Esophagus squamous epithelium (tissue), 5 donors: ENCODE measurements around the gene CERS1. TPM values are rescaled to one million over a fixed set of nuclear protein-coding genes. Genes with fewer than 3 reads are reported as not detected.

ENCODE experiments used
- DNase-seq: peaks from one replicate; lab custom pipeline; 2025; lab: John Stamatoyannopoulos, UW
- H3K27ac ChIP-seq, 4 donors: fragments of 200-600 bp; sonication (generic); one replicate each; pipeline ENCODE4 v1.5.1; 2016 to 2019; ENCODE audit warnings: mild to moderate bottlenecking in 1 of 4
- H3K27me3 ChIP-seq, 4 donors: fragments of 200-600 bp; sonication (generic); 1 replicate in 3 of 4; 2 replicates in 1 of 4; pipeline versions ENCODE4 v1.5.1 to v1.6.0; 2017 to 2021; ENCODE audit warnings: antibody characterized with exemption in 1 of 4
- H3K36me3 ChIP-seq, 3 donors: fragments of 200-600 bp; sonication (generic); one replicate each; pipeline ENCODE4 v1.5.1; 2016 to 2019
- H3K4me1 ChIP-seq, 3 donors: fragments of 200-600 bp; sonication (generic); one replicate each; pipeline ENCODE4 v1.5.1; 2017 to 2019
- H3K4me3 ChIP-seq, 4 donors: fragments of 200-600 bp; sonication (generic); 1 replicate in 3 of 4; 2 replicates in 1 of 4; pipeline ENCODE4 v1.5.1; 2016 to 2019; ENCODE audit warnings: mild to moderate bottlenecking in 2 of 4, moderate library complexity in 1 of 4
- H3K9me3 ChIP-seq, 3 donors: fragments of 200-600 bp; sonication (generic); one replicate each; pipeline ENCODE4 v1.5.1; 2016 to 2019
- POLR2A ChIP-seq, 4 donors: fragments of 450-650 bp; IDR thresholded peaks; one replicate each; pipeline ENCODE4 v1.6.1; 2017; ENCODE audit warnings: antibody characterized with exemption in 4 of 4, mild to moderate bottlenecking in 4 of 4, moderate library complexity in 3 of 4
- WGBS, 2 donors: methylation state at CpG; one replicate each; pipeline ENCODE4 v1.1.5; 2018; 5-methylcytosine and 5-hydroxymethylcytosine counted together
- intact Hi-C: fragments of 100-400 bp; cut with DNase I; formaldehyde crosslinking; loops from one replicate; pipeline ENCODE4 v1.15.0; 2022
- total RNA-seq, 4 donors: library from RNA; depleted of rRNA; stranded (reverse); fragments of >200 nt; gene quantifications; one replicate each; pipeline ENCODE4 v1.1.0, GENCODE V29; 2016
- TF ChIP-seq, protein P1 (sequence below), 6 experiments: fragments of 450-650 bp in 4 of 6; fragments of 200-600 bp in 2 of 6; sonication (generic) in 2 of 6; IDR thresholded peaks; one replicate each; pipeline ENCODE4 v1.5.1; 2016 to 2019; ENCODE audit warnings: antibody characterized with exemption in 6 of 6, mild to moderate bottlenecking in 4 of 6, moderate library complexity in 4 of 6
- donor health status: DM: yes; HTN: yes; CAD: no.

Gene CERS1
- total RNA-seq, 4 donors from 2014 or later = 0.76 TPM; not detected in 3

DNA sequence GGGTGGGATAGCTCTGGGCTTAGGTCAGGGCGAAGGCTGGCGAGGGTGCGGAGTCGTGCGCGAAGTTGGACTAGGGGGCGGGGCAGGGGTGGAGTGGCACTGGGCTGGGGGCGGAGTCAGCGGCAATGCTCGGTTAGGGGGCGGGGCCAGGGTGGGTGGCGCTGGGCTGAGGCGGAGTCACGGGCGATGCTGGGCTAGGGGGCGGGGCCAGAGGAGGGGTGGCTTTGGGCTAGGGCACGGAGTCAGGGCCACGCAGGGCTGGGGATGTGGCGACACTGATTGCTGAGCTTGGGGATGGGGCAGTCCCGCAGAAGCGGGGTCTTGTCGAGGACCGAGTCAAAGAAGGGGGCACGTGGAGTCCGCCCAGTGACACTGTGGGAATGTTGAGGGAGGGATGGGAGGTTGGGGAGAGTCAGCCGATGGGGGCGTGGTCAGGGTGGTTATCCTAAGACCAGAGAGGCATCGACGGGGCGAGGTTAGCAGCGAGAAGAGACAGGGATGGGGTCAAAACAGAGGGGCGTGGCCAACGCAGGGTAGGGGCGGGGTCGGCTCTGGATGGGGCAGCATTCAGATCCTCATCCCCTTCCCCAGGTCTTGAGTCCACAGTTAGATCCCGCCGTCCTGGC, 36.4 kb upstream of the CERS1 start:
- Histone ChIP-seq H3K27me3 (no peaks in the 10 kb centered on the region), H3K27ac (peak overlapping the region in 1 of 4 donors; percentile 14), H3K9me3 (no peaks in the 10 kb centered on the region), H3K4me1 (peaks cover 0 to 12% (median 0%) of the 10 kb centered on the region in 3 donors), H3K4me3 (peak overlapping the region in 2 of 4 donors; percentile 9 to 28), H3K36me3 (peaks cover 11 to 74% (median 11%) of the 10 kb centered on the region in 3 donors)
- intact Hi-C loops = no loop called here
- no peak for DNase-seq
- TF ChIP-seq, protein P1, sequence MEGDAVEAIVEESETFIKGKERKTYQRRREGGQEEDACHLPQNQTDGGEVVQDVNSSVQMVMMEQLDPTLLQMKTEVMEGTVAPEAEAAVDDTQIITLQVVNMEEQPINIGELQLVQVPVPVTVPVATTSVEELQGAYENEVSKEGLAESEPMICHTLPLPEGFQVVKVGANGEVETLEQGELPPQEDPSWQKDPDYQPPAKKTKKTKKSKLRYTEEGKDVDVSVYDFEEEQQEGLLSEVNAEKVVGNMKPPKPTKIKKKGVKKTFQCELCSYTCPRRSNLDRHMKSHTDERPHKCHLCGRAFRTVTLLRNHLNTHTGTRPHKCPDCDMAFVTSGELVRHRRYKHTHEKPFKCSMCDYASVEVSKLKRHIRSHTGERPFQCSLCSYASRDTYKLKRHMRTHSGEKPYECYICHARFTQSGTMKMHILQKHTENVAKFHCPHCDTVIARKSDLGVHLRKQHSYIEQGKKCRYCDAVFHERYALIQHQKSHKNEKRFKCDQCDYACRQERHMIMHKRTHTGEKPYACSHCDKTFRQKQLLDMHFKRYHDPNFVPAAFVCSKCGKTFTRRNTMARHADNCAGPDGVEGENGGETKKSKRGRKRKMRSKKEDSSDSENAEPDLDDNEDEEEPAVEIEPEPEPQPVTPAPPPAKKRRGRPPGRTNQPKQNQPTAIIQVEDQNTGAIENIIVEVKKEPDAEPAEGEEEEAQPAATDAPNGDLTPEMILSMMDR (IDR thresholded peaks at IDR 0.05) = no peak
- TF ChIP-seq POLR2A (IDR thresholded peaks at IDR 0.05) = no peak
- WGBS, 2 donors = 45 to 57% methylated on average over 14 to 26 of the region's 37 CpGs

DNA sequence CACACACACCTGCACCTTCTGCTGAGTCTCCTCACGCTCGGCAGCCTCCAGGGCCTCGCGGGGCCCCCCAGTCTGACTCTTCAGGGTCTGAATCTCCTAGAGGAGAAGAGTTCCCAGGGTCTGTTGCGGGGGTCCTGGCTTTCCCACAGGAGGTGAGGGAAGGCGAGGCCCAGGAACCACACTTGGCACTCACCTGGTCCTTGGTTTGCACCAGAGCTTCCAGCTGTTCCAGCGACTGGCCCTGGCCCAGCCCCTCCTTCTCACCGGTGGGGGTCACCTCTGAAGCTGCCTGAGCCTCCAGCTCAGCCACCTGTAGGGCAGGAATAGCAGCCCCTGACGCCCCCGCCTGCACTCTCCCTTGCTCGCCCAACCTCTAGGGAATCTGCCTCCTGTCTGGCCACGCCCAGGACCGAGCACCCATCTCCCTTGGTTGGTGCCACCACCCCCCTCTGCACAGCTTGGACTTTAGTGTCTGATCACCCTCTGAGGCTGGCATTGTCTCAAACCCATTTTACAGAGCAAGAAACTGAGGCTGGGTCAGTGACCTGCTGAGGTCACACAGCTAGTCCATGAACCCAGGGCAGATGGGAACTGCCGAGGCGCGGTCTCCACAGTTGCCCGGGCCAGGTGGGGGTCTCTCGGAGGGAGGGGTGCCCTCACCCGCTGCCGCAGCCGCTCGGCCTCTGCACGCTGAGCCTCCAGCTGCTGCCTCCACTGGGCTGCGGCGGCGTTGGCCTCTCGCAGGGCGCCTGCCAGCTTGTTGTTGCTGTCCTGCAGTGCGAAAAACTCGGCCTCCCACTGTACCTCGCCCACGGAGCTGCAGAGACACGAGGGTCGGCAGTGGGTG, 35.6 kb upstream of the CERS1 start:
- Histone ChIP-seq H3K9me3 (no peaks in the 10 kb centered on the region), H3K4me3 (peak overlapping the region in 2 of 4 donors; percentile 9 to 28), H3K27ac (peak overlapping the region in 1 of 4 donors; percentile 14), H3K4me1 (peaks cover 0 to 12% (median 0%) of the 10 kb centered on the region in 3 donors), H3K36me3 (peaks cover 11 to 76% (median 13%) of the 10 kb centered on the region in 3 donors), H3K27me3 (no peaks in the 10 kb centered on the region)
- no peak for TF ChIP-seq POLR2A (IDR thresholded peaks at IDR 0.05)
- TF ChIP-seq, protein P1 (IDR thresholded peaks at IDR 0.05) = no peak
- WGBS, 2 donors = 85 to 93% methylated on average over 6 to 15 of the region's 34 CpGs
- no peak for DNase-seq
- intact Hi-C loops = no loop called here

DNA sequence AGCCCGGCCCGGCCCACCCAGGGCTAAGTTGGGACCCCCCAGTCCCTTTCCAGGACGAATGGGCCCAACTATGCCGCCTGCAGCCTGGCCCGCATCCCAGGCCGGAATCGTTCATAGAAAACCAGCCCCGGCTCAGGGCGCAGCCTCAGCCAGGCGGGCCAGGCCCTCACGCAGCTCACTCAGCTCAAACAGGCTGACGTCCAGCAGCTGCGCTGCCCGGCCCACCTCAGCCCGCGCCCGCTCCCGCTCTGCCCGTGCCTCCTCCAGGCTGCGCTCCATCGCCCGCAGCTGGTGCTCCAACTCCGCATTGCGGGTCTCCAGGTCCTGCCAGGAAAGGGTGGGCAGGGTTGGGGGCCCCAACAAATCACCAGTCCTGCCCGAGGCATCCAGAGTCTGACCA, 33.4 kb upstream of the CERS1 start:
- Histone ChIP-seq H3K9me3 (no peaks in the 10 kb centered on the region), H3K27me3 (no peaks in the 10 kb centered on the region), H3K4me1 (peaks cover 0 to 12% (median 0%) of the 10 kb centered on the region in 3 donors), H3K27ac (no peak overlapping the region), H3K36me3 (peaks cover 29 to 87% (median 31%) of the 10 kb centered on the region in 3 donors), H3K4me3 (no peak overlapping the region)
- WGBS, 2 donors = 83 to 89% methylated on average over 4 to 21 of the region's 25 CpGs
- intact Hi-C loops = no loop called here
- no peak for TF ChIP-seq POLR2A (IDR thresholded peaks at IDR 0.05)
- TF ChIP-seq, protein P1 (IDR thresholded peaks at IDR 0.05) = no peak
- no peak for DNase-seq

DNA sequence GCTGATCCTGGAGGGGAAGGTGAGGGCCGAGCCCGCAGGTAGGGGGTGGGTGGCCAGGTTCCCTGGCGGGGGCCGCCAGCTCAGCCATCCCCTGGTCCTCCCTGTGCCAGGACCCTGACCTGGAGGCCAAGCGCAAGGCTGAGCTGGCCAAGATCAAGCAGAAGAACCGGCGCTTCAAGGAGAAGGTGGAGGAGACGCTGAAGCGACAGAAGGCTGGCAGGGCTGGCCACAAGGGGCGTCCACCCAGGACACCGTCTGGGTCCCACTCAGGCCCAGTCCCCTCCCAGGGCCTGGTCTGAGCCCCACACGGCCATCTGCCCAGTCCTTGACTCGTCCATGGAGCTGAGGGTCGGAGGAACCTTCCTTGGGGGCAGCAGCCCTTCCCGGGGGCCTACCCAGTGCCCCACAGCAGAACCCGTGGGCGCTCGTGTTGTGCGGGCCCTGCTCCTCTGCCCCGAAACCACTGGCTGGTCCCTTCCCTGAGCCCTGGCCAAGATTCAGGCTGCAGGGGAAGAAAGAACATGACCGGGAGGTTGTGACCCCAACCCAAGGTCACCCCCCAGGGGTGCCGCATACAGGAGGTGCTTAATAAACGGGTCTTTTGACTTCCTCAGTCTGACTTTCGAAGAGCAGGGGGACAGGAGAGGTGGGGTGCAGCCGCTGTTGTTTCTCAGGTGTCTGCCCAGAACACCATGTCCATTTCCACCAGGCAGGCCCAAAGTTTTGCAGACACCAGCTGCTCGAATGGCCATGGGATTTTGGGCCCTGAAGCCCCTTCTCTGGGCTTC, 32.3 kb upstream of the CERS1 start:
- Histone ChIP-seq H3K4me3 (no peak overlapping the region), H3K27me3 (no peaks in the 10 kb centered on the region), H3K4me1 (peaks cover 0 to 12% (median 0%) of the 10 kb centered on the region in 3 donors), H3K36me3 (peaks cover 35 to 87% (median 38%) of the 10 kb centered on the region in 3 donors), H3K27ac (no peak overlapping the region), H3K9me3 (no peaks in the 10 kb centered on the region)
- 77 to 100% methylated on average over 1 to 8 of the region's 26 CpGs for WGBS, 2 donors
- TF ChIP-seq, protein P1 (IDR thresholded peaks at IDR 0.05) = no peak
- TF ChIP-seq POLR2A (IDR thresholded peaks at IDR 0.05) = no peak
- intact Hi-C loops = no loop called here
- no peak for DNase-seq
